Measurements from ENCODE around the gene RNF223.

DNA sequence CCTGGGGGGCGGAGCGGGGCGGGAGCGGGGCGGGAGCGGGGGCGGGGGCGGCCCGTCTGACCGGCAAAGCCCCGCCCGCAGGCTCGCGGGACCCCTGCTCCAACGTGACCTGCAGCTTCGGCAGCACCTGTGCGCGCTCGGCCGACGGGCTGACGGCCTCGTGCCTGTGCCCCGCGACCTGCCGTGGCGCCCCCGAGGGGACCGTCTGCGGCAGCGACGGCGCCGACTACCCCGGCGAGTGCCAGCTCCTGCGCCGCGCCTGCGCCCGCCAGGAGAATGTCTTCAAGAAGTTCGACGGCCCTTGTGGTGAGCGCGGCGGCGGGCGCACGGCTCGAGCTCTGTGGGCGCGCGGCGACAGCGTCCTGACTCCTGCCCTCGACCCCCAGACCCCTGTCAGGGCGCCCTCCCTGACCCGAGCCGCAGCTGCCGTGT, 33.0 kb downstream of the RNF223 start:
- no peak for TF ChIP-seq EP300 (IDR thresholded peaks at IDR 0.05)
- TF ChIP-seq POLR2A (IDR thresholded peaks at IDR 0.05) = no peak

Measured in stomach (tissue), 4 donors.